Measurements from ENCODE around the gene PANX2. TPM values are rescaled to one million over a fixed set of nuclear protein-coding genes. Genes with fewer than 3 reads are reported as not detected.

Gene PANX2
- total and polyA plus RNA-seq, 9 of the 15 experiments (the other 6 are each of a cell fraction or from before 2014, with no cell fraction given), result 0.01 to 3.9 (median 0.67) TPM; not detected in 1

DNA sequence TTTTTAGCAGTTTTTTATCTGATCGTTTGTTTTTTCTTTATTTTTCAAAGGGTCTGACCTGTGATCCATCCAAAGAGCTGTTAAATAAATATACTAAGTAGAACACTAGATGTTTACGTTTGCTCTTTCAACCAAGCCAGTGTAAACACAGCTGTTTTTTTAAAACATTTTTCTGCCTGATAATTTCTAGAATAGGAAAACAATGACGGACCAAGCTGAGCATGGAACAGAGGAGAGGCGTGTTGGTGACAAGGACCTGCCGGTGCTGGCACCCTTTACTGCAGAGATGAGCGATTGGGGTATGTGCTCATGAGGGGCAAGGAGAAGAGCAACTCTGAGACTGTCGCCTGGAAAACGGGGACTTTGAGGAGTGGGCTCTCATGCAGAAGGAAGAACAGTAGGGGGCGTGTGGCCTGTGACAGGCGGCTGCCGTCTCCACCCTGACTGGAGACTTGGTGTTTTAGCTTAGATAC, 28.6 kb upstream of the PANX2 start (continued):
- TF ChIP-seq HDAC2 (IDR thresholded peaks at IDR 0.05), result no peak
- TF ChIP-seq, protein P1, sequence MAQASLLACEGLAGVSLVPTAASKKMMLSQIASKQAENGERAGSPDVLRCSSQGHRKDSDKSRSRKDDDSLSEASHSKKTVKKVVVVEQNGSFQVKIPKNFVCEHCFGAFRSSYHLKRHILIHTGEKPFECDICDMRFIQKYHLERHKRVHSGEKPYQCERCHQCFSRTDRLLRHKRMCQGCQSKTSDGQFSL (CRISPR knock-in tag; IDR thresholded peaks at IDR 0.05), result no peak
- TF ChIP-seq, protein P1 (tag; IDR thresholded peaks at IDR 0.05), result no peak
- TF ChIP-seq, protein P2, sequence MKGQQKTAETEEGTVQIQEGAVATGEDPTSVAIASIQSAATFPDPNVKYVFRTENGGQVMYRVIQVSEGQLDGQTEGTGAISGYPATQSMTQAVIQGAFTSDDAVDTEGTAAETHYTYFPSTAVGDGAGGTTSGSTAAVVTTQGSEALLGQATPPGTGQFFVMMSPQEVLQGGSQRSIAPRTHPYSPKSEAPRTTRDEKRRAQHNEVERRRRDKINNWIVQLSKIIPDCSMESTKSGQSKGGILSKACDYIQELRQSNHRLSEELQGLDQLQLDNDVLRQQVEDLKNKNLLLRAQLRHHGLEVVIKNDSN (CRISPR knock-in tag; IDR thresholded peaks at IDR 0.05), result no peak
- peak; percentile 67; the same call in 1 of the 2 replicates for TF ChIP-seq ZBTB7A (IDR thresholded peaks at IDR 0.05; ENCODE audit: borderline replicate concordance, control insufficient read depth, low read depth, low read length)
- TF ChIP-seq RBM17 (IDR thresholded peaks at IDR 0.05; ENCODE audit: borderline replicate concordance, low read depth, low read length), result no peak
- no peak for TF ChIP-seq ILK (tag; IDR thresholded peaks at IDR 0.05; ENCODE audit: borderline replicate concordance, low read depth)
- TF ChIP-seq, protein P3, sequence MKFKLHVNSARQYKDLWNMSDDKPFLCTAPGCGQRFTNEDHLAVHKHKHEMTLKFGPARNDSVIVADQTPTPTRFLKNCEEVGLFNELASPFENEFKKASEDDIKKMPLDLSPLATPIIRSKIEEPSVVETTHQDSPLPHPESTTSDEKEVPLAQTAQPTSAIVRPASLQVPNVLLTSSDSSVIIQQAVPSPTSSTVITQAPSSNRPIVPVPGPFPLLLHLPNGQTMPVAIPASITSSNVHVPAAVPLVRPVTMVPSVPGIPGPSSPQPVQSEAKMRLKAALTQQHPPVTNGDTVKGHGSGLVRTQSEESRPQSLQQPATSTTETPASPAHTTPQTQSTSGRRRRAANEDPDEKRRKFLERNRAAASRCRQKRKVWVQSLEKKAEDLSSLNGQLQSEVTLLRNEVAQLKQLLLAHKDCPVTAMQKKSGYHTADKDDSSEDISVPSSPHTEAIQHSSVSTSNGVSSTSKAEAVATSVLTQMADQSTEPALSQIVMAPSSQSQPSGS (CRISPR knock-in tag; IDR thresholded peaks at IDR 0.05), result no peak
- TF ChIP-seq PTTG1 (tag; IDR thresholded peaks at IDR 0.05; ENCODE audit: low read depth), result no peak
- no peak for TF ChIP-seq TCF7 (IDR thresholded peaks at IDR 0.05; ENCODE audit: borderline replicate concordance)
